Tibial artery (tissue), 4 donors: ENCODE results near the gene TRPM1.

Experiments used
- DNase-seq, 2 donors: peaks; one replicate each; pipeline ENCODE4 v3.0.0-alpha.2; 2019
- H3K27ac ChIP-seq, 2 donors: fragments of 200-600 bp; sonication (generic) in 1 of 2; 1 replicate in 1 of 2; 2 replicates in 1 of 2; pipeline ENCODE4 v1.5.1; 2018 to 2019; ENCODE audit warnings: mild to moderate bottlenecking in 1 of 2
- H3K27me3 ChIP-seq, 2 donors: fragments of 200-600 bp; sonication (generic) in 1 of 2; one replicate each; pipeline versions ENCODE4 v1.5.1 to v1.6.0; 2016 to 2019
- H3K36me3 ChIP-seq, 3 donors: fragments of 200-600 bp; sonication (generic) in 2 of 3; one replicate each; pipeline ENCODE4 v1.5.1; 2016 to 2019; ENCODE audit warnings: mild to moderate bottlenecking in 2 of 3
- H3K4me1 ChIP-seq, 4 donors: fragments of 200-600 bp; sonication (generic) in 2 of 4; 1 replicate in 3 of 4; 2 replicates in 1 of 4; pipeline ENCODE4 v1.5.1; 2016 to 2019
- H3K4me3 ChIP-seq, 2 donors: fragments of 200-600 bp; sonication (generic) in 1 of 2; 1 replicate in 1 of 2; 2 replicates in 1 of 2; pipeline ENCODE4 v1.5.1; 2018 to 2019; ENCODE audit warnings: mild to moderate bottlenecking in 2 of 2
- H3K9me3 ChIP-seq, 3 donors: fragments of 200-600 bp; sonication (generic) in 1 of 3; one replicate each; pipeline ENCODE4 v1.5.1; 2016 to 2019
- CTCF ChIP-seq, 2 experiments: fragments of 200-600 bp in 1 of 2; fragments of 450-650 bp in 1 of 2; IDR thresholded peaks; one replicate each; pipeline ENCODE4 v1.5.1; 2017 to 2019; ENCODE audit warnings: antibody characterized with exemption in 2 of 2, mild to moderate bottlenecking in 1 of 2, moderate library complexity in 1 of 2
- intact Hi-C: fragments of 100-400 bp; cut with DNase I; formaldehyde crosslinking; loops from one replicate; pipeline ENCODE4 v1.15.0; 2023; ENCODE audit warnings: low total_unique reads

The TRPM1 gene

GRCh38 chr15:31129769-31130303 lies 28.3 kb upstream of the TRPM1 start:
- peaks cover 0 to 24% of the 10 kb centered on the region in 2 donors for H3K27me3 ChIP-seq
- DNase-seq: no peak
- H3K4me3 ChIP-seq: no peak overlapping the region
- H3K4me1 ChIP-seq: peaks cover 0 to 4% (median 2%) of the 10 kb centered on the region in 4 donors
- intact Hi-C loops: no loop called here
- H3K27ac ChIP-seq: no peak overlapping the region
- TF ChIP-seq CTCF (IDR thresholded peaks at IDR 0.05): no peak
- H3K36me3 ChIP-seq: no peaks in the 10 kb centered on the region
- H3K9me3 ChIP-seq: peaks cover 0 to 5% (median 0%) of the 10 kb centered on the region in 3 donors

GRCh38 chr15:31128919-31129768 lies 27.6 kb upstream of the TRPM1 start:
- intact Hi-C loops: no loop called here
- H3K9me3 ChIP-seq: peaks cover 0 to 4% (median 0%) of the 10 kb centered on the region in 3 donors
- peaks cover 0 to 4% (median 2%) of the 10 kb centered on the region in 4 donors for H3K4me1 ChIP-seq
- peaks cover 0 to 24% of the 10 kb centered on the region in 2 donors for H3K27me3 ChIP-seq
- peak; percentile 64 to 76 for DNase-seq
- no peaks in the 10 kb centered on the region for H3K36me3 ChIP-seq
- no peak overlapping the region for H3K4me3 ChIP-seq
- peak; percentile 57 to 84 for TF ChIP-seq CTCF (IDR thresholded peaks at IDR 0.05)
- H3K27ac ChIP-seq: no peak overlapping the region

GRCh38 chr15:31128477-31128876 lies 27.0 kb upstream of the TRPM1 start:
- no peak overlapping the region for H3K4me3 ChIP-seq
- H3K27me3 ChIP-seq: peaks cover 0 to 24% of the 10 kb centered on the region in 2 donors
- DNase-seq: no peak
- H3K27ac ChIP-seq: no peak overlapping the region
- peaks cover 0 to 4% (median 2%) of the 10 kb centered on the region in 4 donors for H3K4me1 ChIP-seq
- no peaks in the 10 kb centered on the region for H3K36me3 ChIP-seq
- no peak for TF ChIP-seq CTCF (IDR thresholded peaks at IDR 0.05)
- intact Hi-C loops: no loop called here
- no peaks in the 10 kb centered on the region for H3K9me3 ChIP-seq

GRCh38 chr15:31127596-31128261 lies 26.2 kb upstream of the TRPM1 start:
- peaks cover 0 to 4% (median 0%) of the 10 kb centered on the region in 3 donors for H3K9me3 ChIP-seq
- intact Hi-C loops: no loop called here
- no peak for DNase-seq
- TF ChIP-seq CTCF (IDR thresholded peaks at IDR 0.05): no peak
- peaks cover 0 to 24% of the 10 kb centered on the region in 2 donors for H3K27me3 ChIP-seq
- no peak overlapping the region for H3K27ac ChIP-seq
- H3K36me3 ChIP-seq: no peaks in the 10 kb centered on the region
- peaks cover 0 to 4% (median 2%) of the 10 kb centered on the region in 4 donors for H3K4me1 ChIP-seq
- H3K4me3 ChIP-seq: no peak overlapping the region

GRCh38 chr15:31125061-31125460 lies 23.5 kb upstream of the TRPM1 start:
- TF ChIP-seq CTCF (IDR thresholded peaks at IDR 0.05): no peak
- H3K9me3 ChIP-seq: peaks cover 0 to 7% (median 4%) of the 10 kb centered on the region in 3 donors
- no peak for DNase-seq
- H3K36me3 ChIP-seq: no peaks in the 10 kb centered on the region
- no peak overlapping the region for H3K4me3 ChIP-seq
- intact Hi-C loops: no loop called here
- peaks cover 0 to 4% (median 2%) of the 10 kb centered on the region in 4 donors for H3K4me1 ChIP-seq
- H3K27me3 ChIP-seq: peaks cover 0 to 21% of the 10 kb centered on the region in 2 donors
- H3K27ac ChIP-seq: no peak overlapping the region
